SK-N-SH (cell line): Measurements from ENCODE around the gene KCNMB1. TPM values are rescaled to one million over a fixed set of nuclear protein-coding genes. Genes with fewer than 3 reads are reported as not detected.

ENCODE experiments used
- CTCF ChIA-PET: fragments of 300-600, 350-600 bp; formaldehyde crosslinking; extraction: SDS; loops from one replicate; lab custom pipeline; 2021; lab: Yijun Ruan, JAX
- POLR2A ChIA-PET: fragments of 350-600 bp; sonication (Branson Sonifier 250); formaldehyde crosslinking; extraction: SDS; loops from one replicate; lab custom pipeline; 2020; ENCODE audit warnings: antibody characterized with exemption, inconsistent platforms; lab: Yijun Ruan, JAX
- DNase-seq: peaks from one replicate; pipeline ENCODE4 v3.0.0; 2012
- H2AFZ ChIP-seq: fragments of 200-600 bp; sonication (generic); 2 replicates; pipeline ENCODE4 v1.8.1; 2016; ENCODE audit warnings: antibody characterized with exemption, mild to moderate bottlenecking, low read depth
- H3F3A ChIP-seq: fragments of 200-600 bp; sonication (generic); replicated peaks from 2 replicates; pipeline ENCODE3; 2016; ENCODE audit warnings: antibody characterized with exemption, mild to moderate bottlenecking; ENCODE audit not compliant: insufficient read depth
- H3K27ac ChIP-seq, 2 experiments: fragments of 200-500 bp in 1 of 2; fragments of 200-600 bp in 1 of 2; sonication (Bioruptor generic) in 1 of 2; sonication (generic), shearing (Covaris generic) in 1 of 2; 2 replicates each; pipeline versions ENCODE4 v1.5.1 to v1.6.1; 2014 to 2016; ENCODE audit warnings: low read depth in 2 of 2, inconsistent platforms in 1 of 2, low read length in 1 of 2, mild to moderate bottlenecking in 1 of 2, mixed read lengths in 1 of 2
- H3K27me3 ChIP-seq: fragments of 200-600 bp; sonication (generic), shearing (Covaris generic); 2 replicates; pipeline ENCODE4 v1.6.1; 2016; ENCODE audit warnings: mixed run types; ENCODE audit not compliant: insufficient read depth
- H3K36me3 ChIP-seq, 2 experiments: fragments of 200-500 bp in 1 of 2; fragments of 200-600 bp in 1 of 2; sonication (Bioruptor generic) in 1 of 2; sonication (generic) in 1 of 2; replicated peaks in 1 of 2; 2 replicates each; pipeline versions ENCODE3 to v1.5.1; 2014 to 2016; ENCODE audit warnings: low read length in 1 of 2, mild to moderate bottlenecking in 1 of 2; ENCODE audit not compliant: insufficient read depth in 2 of 2, control insufficient read depth in 1 of 2
- H3K4me1 ChIP-seq, 2 experiments: fragments of 200-500 bp in 1 of 2; fragments of 200-600 bp in 1 of 2; sonication (Bioruptor generic) in 1 of 2; sonication (generic), shearing (Covaris generic) in 1 of 2; 2 replicates each; pipeline versions ENCODE4 v1.5.1 to v1.6.1; 2014 to 2016; ENCODE audit warnings: low read depth in 1 of 2, low read length in 1 of 2, mixed run types in 1 of 2; ENCODE audit not compliant: insufficient read depth in 2 of 2, control insufficient read depth in 1 of 2
- H3K4me2 ChIP-seq: fragments of 200-600 bp; sonication (generic), shearing (Covaris generic); 2 replicates; pipeline ENCODE4 v1.6.1; 2017; ENCODE audit warnings: mixed run types
- H3K4me3 ChIP-seq, 2 experiments: fragments of 200-500 bp in 1 of 2; fragments of 200-600 bp in 1 of 2; sonication (Bioruptor generic) in 1 of 2; sonication (generic), shearing (Covaris generic) in 1 of 2; 2 replicates each; pipeline versions ENCODE4 v1.5.1 to v1.8.1; 2014 to 2016; ENCODE audit warnings: low read depth in 2 of 2, inconsistent platforms in 1 of 2, low read length in 1 of 2, mild to moderate bottlenecking in 1 of 2, mixed read lengths in 1 of 2, moderate library complexity in 1 of 2
- H3K79me2 ChIP-seq: fragments of 200-600 bp; sonication (generic); 2 replicates; pipeline ENCODE4 v1.8.1; 2017; ENCODE audit warnings: mild to moderate bottlenecking; ENCODE audit not compliant: insufficient read depth
- H3K9ac ChIP-seq: fragments of 200-600 bp; sonication (generic); 2 replicates; pipeline ENCODE4 v1.6.1; 2017; ENCODE audit warnings: mixed run types
- H3K9me2 ChIP-seq: fragments of 200-600 bp; sonication (generic); 2 replicates; pipeline ENCODE4 v1.6.1; 2017; ENCODE audit warnings: mixed run types
- H3K9me3 ChIP-seq: fragments of 200-600 bp; sonication (generic); 2 replicates; pipeline ENCODE4 v1.6.1; 2017; ENCODE audit warnings: mixed run types, mild to moderate bottlenecking, moderate library complexity
- H4K20me1 ChIP-seq: fragments of 200-600 bp; sonication (generic); 2 replicates; pipeline ENCODE4 v1.6.1; 2017; ENCODE audit warnings: mild to moderate bottlenecking, mixed run types; ENCODE audit not compliant: insufficient read depth
- CHD2 ChIP-seq: fragments of 150-350 bp; IDR thresholded peaks from 2 replicates; pipeline ENCODE4 v1.6.1; 2018; ENCODE audit warnings: low read length; ENCODE audit not compliant: partially characterized antibody
- CTCF ChIP-seq: fragments of 200-600 bp; sonication (generic); IDR thresholded peaks from 2 replicates; pipeline ENCODE4 v1.6.1; 2017; ENCODE audit warnings: antibody characterized with exemption, mild to moderate bottlenecking, moderate library complexity
- EZH2phosphoT487 ChIP-seq: fragments of 200-600 bp; sonication (generic); IDR thresholded peaks from 2 replicates; pipeline ENCODE4 v1.6.1; 2017; ENCODE audit warnings: low read depth, mixed run types, mild to moderate bottlenecking, antibody characterized with exemption, moderate library complexity, borderline replicate concordance
- FOSL2 ChIP-seq: IDR thresholded peaks from 2 replicates; pipeline ENCODE4 v1.4.0; 2012; ENCODE audit warnings: low read depth, mild to moderate bottlenecking, moderate library complexity, borderline replicate concordance
- MXI1 ChIP-seq: IDR thresholded peaks from 2 replicates; pipeline ENCODE4 v1.6.1; 2012; ENCODE audit warnings: mild to moderate bottlenecking, low read depth, low read length, improper control_type of control experiment
- NFIC ChIP-seq: IDR thresholded peaks from 2 replicates; pipeline ENCODE4 v1.4.0; 2012; ENCODE audit warnings: borderline replicate concordance
- NRF1 ChIP-seq: IDR thresholded peaks from 2 replicates; pipeline ENCODE4 v1.6.1; 2012; ENCODE audit warnings: low read depth, mild to moderate bottlenecking, low read length
- POLR2AphosphoS5 ChIP-seq: IDR thresholded peaks from 2 replicates; pipeline ENCODE4 v1.6.1; 2012; ENCODE audit warnings: low read depth, low read length
- SMC3 ChIP-seq: IDR thresholded peaks from 2 replicates; pipeline ENCODE4 v1.6.1; 2012; ENCODE audit warnings: low read depth, low read length, improper control_type of control experiment
- TCF12 ChIP-seq: IDR thresholded peaks from 2 replicates; pipeline ENCODE4 v1.4.0; 2012
- TEAD4 ChIP-seq: IDR thresholded peaks from 2 replicates; pipeline ENCODE4 v1.4.0; 2012; ENCODE audit warnings: mild to moderate bottlenecking, borderline replicate concordance; ENCODE audit not compliant: insufficient read depth
- USF2 ChIP-seq: fragments of 150-350 bp; IDR thresholded peaks from 2 replicates; pipeline ENCODE4 v1.6.1; 2017; ENCODE audit warnings: antibody characterized with exemption, low read length, low read depth, borderline replicate concordance
- YY1 ChIP-seq: IDR thresholded peaks from 2 replicates; pipeline ENCODE4 v1.4.0; 2012; ENCODE audit warnings: low read depth, mild to moderate bottlenecking
- WGBS: methylation state at CpG from one replicate; pipeline ENCODE4 v1.1.6; 2017; ENCODE audit warnings: low lambda C conversion rate; 5-methylcytosine and 5-hydroxymethylcytosine counted together
- polyA plus RNA-seq, 3 experiments: library from polyadenylated mRNA; depleted of rRNA; stranded (reverse); fragments of >200 nt; gene quantifications; 2 replicates each; pipeline ENCODE4 v1.2.3, GENCODE V29; 2012
- TF ChIP-seq, protein P1 (sequence below): IDR thresholded peaks from 2 replicates; pipeline ENCODE4 v1.4.0; 2012; ENCODE audit warnings: low read depth, borderline replicate concordance
- TF ChIP-seq, protein P2 (sequence below): IDR thresholded peaks from 2 replicates; pipeline ENCODE4 v1.4.0; 2012; ENCODE audit warnings: low read depth, borderline replicate concordance

Gene KCNMB1
- polyA plus RNA-seq, 1 of the 3 experiments (the other 2 are of a cell fraction): not detected

DNA sequence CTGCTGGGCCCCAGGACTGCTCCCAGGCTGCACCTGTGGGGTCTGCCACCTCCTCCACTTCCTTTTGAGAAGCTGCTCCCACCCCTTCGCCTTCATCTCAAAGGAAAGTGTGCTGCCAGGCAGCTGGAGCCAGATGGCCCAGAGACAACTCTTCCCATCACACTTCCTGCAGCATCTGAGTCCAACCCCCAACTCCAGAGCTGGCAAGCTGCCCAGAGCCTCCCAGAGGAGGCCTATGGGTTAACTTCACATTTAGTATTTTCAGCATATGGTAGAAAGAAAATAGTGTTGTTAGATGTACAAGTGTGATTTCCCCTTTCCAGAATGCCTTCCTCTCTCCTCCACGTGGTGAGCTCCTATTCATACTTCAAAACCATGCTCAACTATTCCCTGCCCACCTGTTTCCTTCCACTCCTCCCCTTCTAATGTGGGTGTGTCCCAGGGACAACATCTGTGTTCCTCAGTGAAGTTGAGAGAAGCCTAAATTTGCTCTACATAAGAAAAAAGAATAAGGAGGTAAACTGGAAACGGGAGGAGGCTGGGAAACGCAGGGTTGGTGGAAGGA, 38.6 kb upstream of the KCNMB1 start:
- Histone ChIP-seq H3K4me1 (peaks cover 0 to 36% of the 10 kb centered on the region in 2 experiments; a peak in 2 of 4 replicates), H3K36me3 (no peaks in the 10 kb centered on the region), H3K9me2 (no peaks in the 10 kb centered on the region), H3K79me2 (no peaks in the 10 kb centered on the region), H3K4me3 (no peak overlapping the region), H3K9ac (no peak overlapping the region), H3K4me2 (no peak overlapping the region; the same call in 1 of the 2 replicates), H3K27ac (peak overlapping the region in 1 of 2 experiments; percentile 55; a peak in 2 of 4 replicates), H3K9me3 (no peaks in the 10 kb centered on the region), H2AFZ (no peak overlapping the region), H4K20me1 (no peaks in the 10 kb centered on the region), H3K27me3 (peaks cover 5% of the 10 kb centered on the region; the same call in 1 of the 2 replicates), H3F3A (no peaks in the 10 kb centered on the region)
- peak; percentile 70 for DNase-seq
- ChIA-PET POLR2A (no interaction called here), CTCF (interaction anchor here (0.9 to 17.9 kb wide), 16 partner anchors 7 to 363 kb away, joined by 3 to 257 read pairs (median 8); no protein-coding TSS in a partner anchor)
- 37% methylated on average over 4 of the region's 4 CpGs for WGBS
- TF ChIP-seq NFIC (peak; percentile 31; the same call in 1 of the 2 replicates), CHD2 (peak; percentile 56), TCF12 (no peak), POLR2AphosphoS5 (no peak), CTCF (no peak)
- TF ChIP-seq, protein P1, sequence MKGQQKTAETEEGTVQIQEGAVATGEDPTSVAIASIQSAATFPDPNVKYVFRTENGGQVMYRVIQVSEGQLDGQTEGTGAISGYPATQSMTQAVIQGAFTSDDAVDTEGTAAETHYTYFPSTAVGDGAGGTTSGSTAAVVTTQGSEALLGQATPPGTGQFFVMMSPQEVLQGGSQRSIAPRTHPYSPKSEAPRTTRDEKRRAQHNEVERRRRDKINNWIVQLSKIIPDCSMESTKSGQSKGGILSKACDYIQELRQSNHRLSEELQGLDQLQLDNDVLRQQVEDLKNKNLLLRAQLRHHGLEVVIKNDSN: no peak

DNA sequence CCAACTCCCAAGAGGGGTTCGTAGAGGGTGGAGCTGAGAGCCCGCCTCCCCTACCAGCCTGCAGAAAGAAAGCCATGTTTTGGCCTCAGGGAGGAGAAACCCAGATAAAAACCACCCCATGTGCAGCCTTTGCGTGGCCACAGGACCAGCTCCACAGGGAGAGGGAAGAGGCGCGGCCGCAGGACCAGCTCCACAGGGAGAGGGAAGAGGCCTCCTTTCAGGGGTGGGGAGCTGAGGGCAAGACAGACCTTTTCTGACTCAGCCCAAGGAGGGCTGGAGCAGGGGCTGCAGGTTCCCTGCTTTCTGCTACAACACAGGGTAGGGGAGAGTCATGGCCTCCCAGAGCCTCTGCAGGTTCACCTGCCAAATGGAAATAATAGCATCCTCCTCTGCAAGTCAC, 37.6 kb upstream of the KCNMB1 start:
- no peaks in the 10 kb centered on the region for H3K79me2 ChIP-seq
- H3F3A ChIP-seq: no peaks in the 10 kb centered on the region
- peaks cover 14% of the 10 kb centered on the region; the same call in 1 of the 2 replicates for H3K27me3 ChIP-seq
- H3K9ac ChIP-seq: no peak overlapping the region
- ChIA-PET POLR2A (interaction anchor here (1.1 kb wide), 1 partner anchor 180 kb away, joined by 4 read pairs; no protein-coding TSS in a partner anchor), CTCF (interaction anchor here (0.9 to 17.9 kb wide), 20 partner anchors 8 to 364 kb away, joined by 3 to 257 read pairs (median 6); no protein-coding TSS in a partner anchor)
- peak overlapping the region in 1 of 2 experiments; percentile 43; a peak in 2 of 4 replicates for H3K27ac ChIP-seq
- H3K4me2 ChIP-seq: no peak overlapping the region
- no peaks in the 10 kb centered on the region for H3K36me3 ChIP-seq
- H3K9me3 ChIP-seq: no peaks in the 10 kb centered on the region
- DNase-seq: peak; percentile 24
- H3K4me1 ChIP-seq: peaks cover 0 to 36% of the 10 kb centered on the region in 2 experiments; a peak in 2 of 4 replicates
- H2AFZ ChIP-seq: no peak overlapping the region
- no peak overlapping the region for H3K4me3 ChIP-seq
- WGBS: 78% methylated on average over 3 of the region's 6 CpGs
- no peaks in the 10 kb centered on the region for H4K20me1 ChIP-seq
- no peaks in the 10 kb centered on the region for H3K9me2 ChIP-seq
- TF ChIP-seq, protein P1: no peak
- TF ChIP-seq SMC3 (no peak), EZH2phosphoT487 (no peak), TEAD4 (no peak), CHD2 (no peak), POLR2AphosphoS5 (no peak), YY1 (no peak), FOSL2 (no peak), MXI1 (no peak), NRF1 (no peak), USF2 (no peak)
- TF ChIP-seq, protein P2, sequence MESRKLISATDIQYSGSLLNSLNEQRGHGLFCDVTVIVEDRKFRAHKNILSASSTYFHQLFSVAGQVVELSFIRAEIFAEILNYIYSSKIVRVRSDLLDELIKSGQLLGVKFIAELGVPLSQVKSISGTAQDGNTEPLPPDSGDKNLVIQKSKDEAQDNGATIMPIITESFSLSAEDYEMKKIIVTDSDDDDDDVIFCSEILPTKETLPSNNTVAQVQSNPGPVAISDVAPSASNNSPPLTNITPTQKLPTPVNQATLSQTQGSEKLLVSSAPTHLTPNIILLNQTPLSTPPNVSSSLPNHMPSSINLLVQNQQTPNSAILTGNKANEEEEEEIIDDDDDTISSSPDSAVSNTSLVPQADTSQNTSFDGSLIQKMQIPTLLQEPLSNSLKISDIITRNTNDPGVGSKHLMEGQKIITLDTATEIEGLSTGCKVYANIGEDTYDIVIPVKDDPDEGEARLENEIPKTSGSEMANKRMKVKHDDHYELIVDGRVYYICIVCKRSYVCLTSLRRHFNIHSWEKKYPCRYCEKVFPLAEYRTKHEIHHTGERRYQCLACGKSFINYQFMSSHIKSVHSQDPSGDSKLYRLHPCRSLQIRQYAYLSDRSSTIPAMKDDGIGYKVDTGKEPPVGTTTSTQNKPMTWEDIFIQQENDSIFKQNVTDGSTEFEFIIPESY: no peak
